Stimulated activated naive CD8-positive, alpha-beta T cell treated with anti-CD3 and anti-CD28 coated beads, Interleukin-15, Interleukin-2, amounts not matched to agents 100 ng/mL and 50 ng/mL, for 24 hours (primary cell): ENCODE results near the gene UGT2B17.
"Not testable (repeated sequence)": the region's sequence is repeated elsewhere in the genome, so short reads cannot be mapped to it uniquely, and the experiment has no call there.

Source experiments
- H3K27ac Mint-ChIP-seq: one replicate; pipeline ENCODE4 v1.8.0; 2021; ENCODE audit warnings: mild to moderate bottlenecking, mixed read lengths
- H3K27me3 Mint-ChIP-seq: one replicate; pipeline ENCODE4 v1.8.0; 2021; ENCODE audit warnings: mixed read lengths
- H3K36me3 Mint-ChIP-seq: one replicate; pipeline ENCODE4 v1.8.0; 2021; ENCODE audit warnings: low read depth, mixed read lengths
- H3K4me1 Mint-ChIP-seq: one replicate; pipeline ENCODE4 v1.8.0; 2021; ENCODE audit warnings: low read depth, mixed read lengths
- H3K4me3 Mint-ChIP-seq: one replicate; pipeline ENCODE4 v1.8.0; 2021; ENCODE audit warnings: mild to moderate bottlenecking, mixed read lengths
- H3K9me3 Mint-ChIP-seq: one replicate; pipeline ENCODE4 v1.8.0; 2021; ENCODE audit warnings: mixed read lengths

The UGT2B17 gene

GRCh38 chr4:68581383-68582338, 5.5 kb upstream of the UGT2B17 start:
- no peak overlapping the region for H3K4me3 Mint-ChIP-seq
- no peaks in the 10 kb centered on the region for H3K4me1 Mint-ChIP-seq
- no peaks in the 10 kb centered on the region for H3K27me3 Mint-ChIP-seq
- H3K36me3 Mint-ChIP-seq: no peaks in the 10 kb centered on the region
- no peak overlapping the region for H3K27ac Mint-ChIP-seq
- H3K9me3 Mint-ChIP-seq: no peaks in the 10 kb centered on the region

GRCh38 chr4:68577590-68577989, 1.5 kb upstream of the UGT2B17 start:
- H3K4me3 Mint-ChIP-seq: no peak overlapping the region
- no peak overlapping the region for H3K27ac Mint-ChIP-seq
- no peaks in the 10 kb centered on the region for H3K9me3 Mint-ChIP-seq
- no peaks in the 10 kb centered on the region for H3K36me3 Mint-ChIP-seq
- no peaks in the 10 kb centered on the region for H3K4me1 Mint-ChIP-seq
- no peaks in the 10 kb centered on the region for H3K27me3 Mint-ChIP-seq

- not testable (repeated sequence) for H3K4me3 Mint-ChIP-seq, H3K27me3 Mint-ChIP-seq, H3K9me3 Mint-ChIP-seq, H3K36me3 Mint-ChIP-seq, H3K27ac Mint-ChIP-seq, H3K4me1 Mint-ChIP-seq
Observed at GRCh38 chr4:68575636-68576035, 486 bp downstream of the UGT2B17 start.

GRCh38 chr4:68575081-68575480, 1.0 kb downstream of the UGT2B17 start:
- H3K9me3 Mint-ChIP-seq: no peaks in the 10 kb centered on the region
- no peaks in the 10 kb centered on the region for H3K4me1 Mint-ChIP-seq
- no peaks in the 10 kb centered on the region for H3K27me3 Mint-ChIP-seq
- H3K36me3 Mint-ChIP-seq: no peaks in the 10 kb centered on the region
- no peak overlapping the region for H3K27ac Mint-ChIP-seq
- H3K4me3 Mint-ChIP-seq: no peak overlapping the region

- Mint-ChIP-seq H3K9me3 (no peaks in the 10 kb centered on the region), H3K4me1 (no peaks in the 10 kb centered on the region), H3K27me3 (no peaks in the 10 kb centered on the region), H3K27ac (no peak overlapping the region), H3K4me3 (no peak overlapping the region), H3K36me3 (no peaks in the 10 kb centered on the region)
Observed at GRCh38 chr4:68572653-68573170, 3.4 kb downstream of the UGT2B17 start.

GRCh38 chr4:68570122-68570507, 6.0 kb downstream of the UGT2B17 start:
- Mint-ChIP-seq H3K9me3 (no peaks in the 10 kb centered on the region), H3K36me3 (no peaks in the 10 kb centered on the region), H3K4me1 (no peaks in the 10 kb centered on the region), H3K27me3 (no peaks in the 10 kb centered on the region), H3K27ac (no peak overlapping the region), H3K4me3 (no peak overlapping the region)

GRCh38 chr4:68569466-68570121, 6.5 kb downstream of the UGT2B17 start:
- H3K36me3 Mint-ChIP-seq: no peaks in the 10 kb centered on the region
- H3K27me3 Mint-ChIP-seq: no peaks in the 10 kb centered on the region
- no peaks in the 10 kb centered on the region for H3K9me3 Mint-ChIP-seq
- H3K4me1 Mint-ChIP-seq: no peaks in the 10 kb centered on the region
- no peak overlapping the region for H3K27ac Mint-ChIP-seq
- no peak overlapping the region for H3K4me3 Mint-ChIP-seq

- H3K9me3 Mint-ChIP-seq, H3K4me1 Mint-ChIP-seq, H3K36me3 Mint-ChIP-seq, H3K27me3 Mint-ChIP-seq, H3K4me3 Mint-ChIP-seq, H3K27ac Mint-ChIP-seq: not testable (repeated sequence)
Observed at GRCh38 chr4:68569036-68569435, 7.1 kb downstream of the UGT2B17 start.

- H3K27ac Mint-ChIP-seq, H3K4me3 Mint-ChIP-seq, H3K36me3 Mint-ChIP-seq, H3K4me1 Mint-ChIP-seq, H3K27me3 Mint-ChIP-seq, H3K9me3 Mint-ChIP-seq: not testable (repeated sequence)
Observed at GRCh38 chr4:68568535-68568934, 7.6 kb downstream of the UGT2B17 start.

- H3K27me3 Mint-ChIP-seq, H3K9me3 Mint-ChIP-seq, H3K4me3 Mint-ChIP-seq, H3K27ac Mint-ChIP-seq, H3K36me3 Mint-ChIP-seq, H3K4me1 Mint-ChIP-seq: not testable (repeated sequence)
Observed at GRCh38 chr4:68566364-68566763, 9.8 kb downstream of the UGT2B17 start.

GRCh38 chr4:68565082-68565481, 11.0 kb downstream of the UGT2B17 start:
- not testable (repeated sequence) for H3K27me3 Mint-ChIP-seq, H3K4me3 Mint-ChIP-seq, H3K36me3 Mint-ChIP-seq, H3K4me1 Mint-ChIP-seq, H3K27ac Mint-ChIP-seq, H3K9me3 Mint-ChIP-seq

- H3K36me3 Mint-ChIP-seq, H3K4me3 Mint-ChIP-seq, H3K27ac Mint-ChIP-seq, H3K4me1 Mint-ChIP-seq, H3K27me3 Mint-ChIP-seq, H3K9me3 Mint-ChIP-seq: not testable (repeated sequence)
Observed at GRCh38 chr4:68560364-68561070, 15.6 kb downstream of the UGT2B17 start.

GRCh38 chr4:68553830-68554229, 22.3 kb downstream of the UGT2B17 start:
- H3K4me3 Mint-ChIP-seq, H3K27me3 Mint-ChIP-seq, H3K9me3 Mint-ChIP-seq, H3K36me3 Mint-ChIP-seq, H3K27ac Mint-ChIP-seq, H3K4me1 Mint-ChIP-seq: not testable (repeated sequence)

GRCh38 chr4:68552818-68553811, 23.0 kb downstream of the UGT2B17 start:
- H3K4me1 Mint-ChIP-seq, H3K9me3 Mint-ChIP-seq, H3K36me3 Mint-ChIP-seq, H3K27me3 Mint-ChIP-seq, H3K27ac Mint-ChIP-seq, H3K4me3 Mint-ChIP-seq: not testable (repeated sequence)
